Measurements from ENCODE around the gene CENPU.

CENPU gene

DNA sequence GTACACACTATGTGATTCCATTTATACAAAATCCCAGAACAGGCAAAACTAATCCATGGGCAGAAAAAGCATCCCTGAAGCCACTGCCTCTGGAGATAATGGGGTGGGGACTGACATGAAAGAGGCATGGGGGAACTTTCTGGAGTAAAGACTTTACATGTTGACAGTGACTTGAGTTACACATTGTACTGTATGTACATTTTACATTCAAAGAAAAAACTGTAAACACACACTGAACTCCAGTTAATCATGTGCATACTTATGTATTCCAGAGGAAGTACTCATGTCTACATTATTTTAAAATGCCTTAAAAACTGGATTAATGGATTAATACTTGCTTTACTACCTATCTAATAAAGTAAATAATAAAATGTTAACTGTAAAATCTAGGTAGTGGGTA lies 21.6 kb downstream of the CENPU start:
- DNase-seq (ENCODE audit: low spot score), result no peak

DNA sequence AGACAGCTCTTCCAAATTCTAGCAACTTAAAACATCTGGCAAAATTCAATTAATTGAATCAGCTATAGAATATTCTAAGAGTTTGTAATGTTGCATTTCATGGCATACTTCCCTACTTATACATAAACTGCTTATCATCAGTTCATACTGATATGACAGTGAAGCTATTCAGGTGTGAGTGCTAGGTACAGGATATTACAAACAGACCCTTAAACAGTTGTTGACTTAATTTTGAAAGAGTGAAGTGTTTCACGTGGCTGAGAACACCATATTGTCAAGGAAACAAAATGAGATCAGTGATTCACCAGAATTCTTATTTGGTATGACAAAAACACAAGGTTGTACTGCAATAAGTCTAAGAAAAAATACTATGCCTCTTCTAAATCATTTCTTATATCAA lies 27.4 kb downstream of the CENPU start:
- no peak for DNase-seq (ENCODE audit: low spot score)

DNA sequence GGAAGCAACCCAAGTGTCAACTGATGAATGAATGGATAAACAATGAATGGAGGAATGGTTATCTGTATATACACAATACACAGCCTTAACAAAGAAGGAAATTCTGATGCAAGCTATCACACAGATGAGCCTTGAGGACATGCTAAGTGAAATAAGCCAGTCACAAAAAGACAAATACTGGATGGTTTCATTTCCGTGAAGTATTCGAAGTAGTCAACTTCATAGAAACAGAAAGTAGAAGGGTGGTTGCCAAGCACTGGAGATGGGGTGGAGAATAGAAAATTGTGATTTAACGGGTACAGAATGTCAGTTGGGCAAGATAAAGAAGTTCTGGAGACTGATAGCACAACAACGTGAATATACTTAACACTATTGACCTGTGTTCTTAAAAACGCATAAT lies 28.2 kb downstream of the CENPU start:
- DNase-seq (ENCODE audit: low spot score), result no peak

DNA sequence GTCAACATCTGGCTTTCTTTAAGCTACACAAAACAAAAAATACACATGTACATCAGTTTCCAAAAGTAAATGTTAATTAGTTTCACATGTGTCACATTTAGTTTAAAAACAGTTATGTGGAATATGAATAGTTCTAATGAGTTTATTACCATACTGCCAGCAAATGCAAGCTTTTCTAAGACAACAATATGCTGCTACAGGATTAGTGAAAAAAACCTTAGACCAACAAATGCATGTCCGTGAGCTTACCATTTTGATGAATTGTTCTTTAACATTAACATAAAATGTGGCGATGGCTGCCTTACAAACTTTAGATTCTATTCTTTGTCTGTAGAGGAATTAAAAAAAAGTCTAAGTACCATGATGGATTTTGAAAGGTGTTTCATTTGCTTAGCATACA lies 31.8 kb downstream of the CENPU start:
- no peak for DNase-seq (ENCODE audit: low spot score)

DNA sequence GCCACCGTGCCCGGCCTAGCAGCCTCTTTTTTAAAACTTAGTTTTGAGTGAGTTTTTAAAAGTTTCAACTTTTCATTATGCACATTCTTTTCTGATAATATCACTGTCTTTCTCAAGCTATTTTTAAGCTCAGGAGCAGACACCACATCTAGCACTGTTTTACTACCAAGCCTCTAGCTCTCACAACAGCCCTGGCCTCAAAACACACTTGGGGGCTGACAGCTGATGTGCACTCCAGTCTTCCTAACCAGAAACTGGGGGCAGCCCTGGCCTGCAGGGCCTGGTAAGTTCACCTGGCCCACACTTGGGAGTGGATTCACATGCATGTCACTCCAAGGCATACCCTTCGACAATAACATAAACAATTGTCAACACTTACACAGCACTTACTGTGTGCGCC lies 34.0 kb downstream of the CENPU start:
- DNase-seq (ENCODE audit: low spot score), result peak; percentile 20

DNA sequence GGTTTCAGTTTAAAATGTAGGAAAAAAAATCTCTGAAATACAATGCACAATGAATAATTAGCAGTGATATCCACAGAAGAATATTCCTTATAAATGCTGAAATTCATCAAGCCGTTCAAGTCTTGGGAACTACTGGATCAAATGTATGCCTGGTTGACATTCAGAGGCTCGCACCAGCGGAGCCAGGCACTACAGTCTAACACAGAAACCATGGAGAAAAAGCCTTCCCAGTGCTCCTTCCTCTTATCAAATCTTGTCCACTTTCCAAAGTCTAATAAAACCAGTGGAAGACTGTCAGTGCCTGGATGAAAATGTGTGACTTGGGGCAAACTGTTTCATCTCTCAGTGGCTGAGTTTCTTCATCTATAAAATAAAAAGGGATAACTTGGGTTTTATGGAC lies 35.9 kb downstream of the CENPU start:
- DNase-seq (ENCODE audit: low spot score), result no peak

DNA sequence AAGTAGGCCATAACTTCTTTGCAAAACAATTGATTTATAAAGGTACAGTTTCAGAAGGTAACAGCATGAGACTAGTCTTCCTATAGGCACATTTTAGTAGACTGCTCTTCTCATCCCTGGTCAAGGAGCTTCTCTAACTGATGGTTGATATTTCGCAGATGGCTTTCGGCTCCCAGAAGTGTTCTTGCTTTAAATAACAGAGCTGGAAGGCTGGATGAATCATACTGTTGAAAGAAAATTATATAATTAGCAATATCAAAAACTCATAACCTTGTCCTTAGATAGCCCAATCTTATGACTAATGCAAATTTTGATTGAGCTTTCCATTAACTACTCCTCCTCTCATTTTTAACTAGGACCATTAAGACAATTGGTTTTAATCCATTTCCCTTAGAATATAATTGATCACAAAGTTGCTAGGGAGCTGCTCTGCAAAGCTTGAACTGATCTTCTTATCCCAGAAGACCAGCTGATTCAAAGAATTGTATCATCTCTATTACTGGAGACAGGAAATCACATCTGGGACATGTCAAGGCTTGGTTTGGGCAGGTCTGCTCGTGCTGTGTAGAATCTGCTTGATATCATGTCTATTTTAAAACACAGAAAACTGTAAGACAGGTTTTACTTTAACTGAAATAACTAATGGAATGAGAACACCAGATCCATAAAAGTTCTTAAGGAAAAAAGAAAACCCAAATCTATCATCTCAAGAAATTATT lies 38.6 kb downstream of the CENPU start:
- no peak for DNase-seq (ENCODE audit: low spot score)

DNA sequence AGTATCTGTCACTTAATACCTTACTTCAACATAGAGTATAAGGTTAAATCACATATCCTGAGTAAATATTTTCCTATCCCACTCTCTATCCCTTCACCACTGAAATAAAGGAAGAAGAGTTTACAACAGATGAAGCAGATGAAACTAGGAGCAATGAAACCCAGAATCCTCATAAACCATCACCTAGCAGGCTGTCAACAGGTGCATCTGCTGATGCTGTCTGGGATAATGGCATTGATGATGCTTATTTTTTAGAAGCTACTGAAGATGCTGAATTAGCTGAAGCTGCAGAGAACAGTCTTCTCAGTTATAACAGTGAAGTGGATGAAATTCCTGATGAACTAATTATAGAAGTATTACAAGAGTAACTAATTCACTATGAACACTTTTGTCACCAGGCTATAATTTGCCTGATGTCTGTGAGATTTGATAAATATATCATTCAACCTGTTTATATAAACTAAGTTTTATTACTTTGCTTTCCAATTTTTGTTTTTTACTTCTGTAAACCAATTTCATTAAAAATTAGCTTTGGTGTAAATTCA lies 39.4 kb downstream of the CENPU start:
- no peak for DNase-seq (ENCODE audit: low spot score)

DNA sequence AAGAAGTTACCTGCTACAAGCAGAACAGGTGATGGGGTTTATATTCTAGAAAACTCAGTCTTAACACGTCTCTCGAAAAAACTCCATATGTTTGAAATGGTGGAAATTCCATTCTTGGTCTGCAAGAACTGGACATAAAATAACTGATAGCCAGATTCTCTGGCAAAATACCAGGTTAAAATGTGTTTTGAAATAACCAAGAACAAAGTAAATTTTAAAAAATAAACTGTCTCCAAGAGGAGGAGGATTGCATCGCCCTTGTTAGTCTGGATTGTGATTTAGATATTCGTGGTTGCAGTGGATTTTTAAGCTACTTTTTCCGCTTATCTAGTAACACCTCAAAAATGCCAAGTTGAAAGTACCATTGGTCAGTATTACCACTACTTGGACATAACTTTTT lies 40.8 kb downstream of the CENPU start:
- no peak for DNase-seq (ENCODE audit: low spot score)

DNA sequence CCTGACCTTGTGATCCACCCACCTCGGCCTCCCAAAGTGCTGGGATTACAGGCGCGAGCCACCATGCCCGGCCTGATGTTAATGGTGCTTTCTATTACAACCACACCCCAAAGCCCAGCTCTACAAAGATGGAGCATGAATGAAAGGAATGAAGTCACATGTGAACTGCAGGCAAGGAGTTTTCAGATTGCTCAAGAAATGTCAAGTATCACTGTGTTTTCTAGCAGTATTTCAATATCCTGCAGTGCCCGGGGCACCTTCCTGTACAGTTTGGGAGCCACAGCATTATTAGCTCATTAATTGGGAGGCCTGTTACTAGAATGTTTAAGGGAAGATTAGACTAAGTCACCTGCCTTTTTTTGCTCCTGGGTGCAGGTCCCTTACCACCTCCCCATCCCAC lies 44.2 kb downstream of the CENPU start:
- DNase-seq (ENCODE audit: low spot score), result no peak

DNA sequence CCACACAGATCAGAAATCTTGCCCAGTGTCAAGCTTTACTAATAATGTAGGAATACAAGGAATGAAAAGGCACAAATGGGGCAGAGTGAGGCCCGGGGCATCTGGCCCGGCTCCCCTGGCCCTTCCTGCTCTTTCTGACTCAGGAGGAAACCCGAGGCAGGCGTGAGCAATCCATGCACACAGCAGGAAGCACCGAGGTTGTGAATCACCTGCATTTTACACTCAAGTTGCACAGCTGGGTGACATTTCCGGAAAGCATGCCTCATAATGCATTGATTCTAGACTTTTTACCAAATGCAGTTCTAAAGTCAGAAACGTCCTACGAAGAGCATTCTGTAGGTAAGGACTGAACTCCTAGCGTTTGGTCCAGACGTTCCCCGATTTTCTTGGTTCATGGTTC lies 45.4 kb downstream of the CENPU start:
- DNase-seq (ENCODE audit: low spot score), result peak; percentile 82

DNA sequence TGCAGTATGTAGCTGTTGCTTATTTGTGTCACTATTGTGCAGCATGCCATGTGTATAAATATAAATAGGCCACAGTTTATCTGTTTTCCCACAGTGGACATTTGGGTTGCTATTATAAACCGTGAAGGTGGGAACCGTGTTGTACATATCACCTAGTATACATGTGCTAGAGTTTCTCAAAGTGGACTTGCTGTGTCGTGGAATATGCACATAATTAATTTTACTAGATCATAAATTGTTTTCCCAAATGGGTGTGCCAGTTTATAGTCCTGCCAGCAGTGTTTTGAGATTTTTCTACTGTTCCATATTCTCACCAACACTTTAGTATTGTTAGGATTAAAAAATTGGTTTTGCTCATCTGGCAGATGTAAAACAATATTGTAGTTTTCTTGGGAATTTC lies 45.9 kb downstream of the CENPU start:
- DNase-seq (ENCODE audit: low spot score), result no peak

DNA sequence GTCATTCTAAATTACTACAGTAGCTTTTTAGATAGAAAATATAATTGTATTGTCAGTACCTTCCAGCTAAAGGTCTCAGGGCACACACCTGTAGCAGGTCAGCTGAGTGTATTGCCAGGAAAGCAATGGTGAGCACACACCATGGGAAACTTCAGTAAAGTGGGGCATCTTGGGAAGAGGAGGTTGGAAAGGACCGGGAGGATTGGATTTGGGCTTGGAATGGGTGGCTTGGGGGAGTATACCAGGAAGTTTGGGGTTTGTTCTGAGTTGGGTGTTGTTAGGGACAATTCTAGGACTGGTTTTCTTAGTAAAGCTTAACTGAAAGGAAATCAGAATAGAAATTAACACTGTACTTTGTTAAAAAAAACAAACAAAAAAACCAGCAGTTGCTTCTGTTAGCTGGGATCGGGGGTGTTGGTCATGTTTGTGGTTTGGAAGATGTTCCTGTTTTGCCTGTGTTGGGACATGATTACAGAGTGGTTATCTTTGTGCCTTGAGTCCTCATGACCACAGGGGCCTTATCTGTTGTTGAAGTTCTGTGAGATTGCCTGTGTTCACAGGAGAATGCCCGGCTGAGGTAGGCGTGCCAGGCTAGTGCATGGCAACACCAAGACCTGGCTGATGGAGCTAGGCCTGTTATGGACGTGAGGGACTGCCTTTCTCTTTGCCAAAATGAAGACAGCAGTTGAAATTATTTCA lies 49.3 kb downstream of the CENPU start:
- DNase-seq (ENCODE audit: low spot score), result peak; percentile 17

DNA sequence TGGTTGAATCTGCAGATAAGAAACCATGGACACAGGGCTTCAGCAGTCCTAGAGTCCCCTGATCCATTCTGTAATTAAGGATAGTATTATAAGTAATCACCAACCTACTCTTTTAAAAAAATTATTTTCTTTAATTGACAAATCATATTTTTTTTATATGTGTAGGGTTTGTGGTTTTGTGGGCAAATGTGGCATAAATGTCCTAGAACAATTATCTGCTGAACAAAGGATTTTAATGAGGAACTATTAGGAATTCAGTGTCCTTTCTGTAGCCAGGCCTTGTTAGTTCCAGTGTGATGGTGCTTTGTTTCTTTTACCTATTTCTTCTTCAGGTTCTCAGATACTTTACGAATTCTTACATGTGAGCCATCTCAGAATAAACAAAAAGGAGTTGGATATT lies 52.0 kb downstream of the CENPU start:
- DNase-seq (ENCODE audit: low spot score), result no peak

DNA sequence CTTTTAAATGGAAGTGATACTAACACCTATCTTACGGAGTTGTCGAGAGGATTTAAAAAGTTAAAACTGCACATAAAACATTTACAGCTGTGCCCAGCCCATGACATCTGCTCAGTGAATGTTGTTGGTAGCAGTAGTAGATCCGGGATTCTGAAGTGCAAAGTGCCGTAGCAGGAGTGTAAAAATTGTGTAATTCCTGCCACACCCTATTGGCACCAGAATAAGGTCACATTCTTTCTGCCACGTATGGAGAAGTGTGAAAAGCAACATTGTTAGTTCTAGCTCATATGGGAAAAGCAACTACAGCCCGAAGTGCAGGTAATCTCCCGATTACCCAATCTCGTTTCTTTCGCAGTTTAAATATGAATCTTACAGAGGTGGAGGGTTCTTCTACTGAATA lies 53.2 kb downstream of the CENPU start:
- no peak for DNase-seq (ENCODE audit: low spot score)

DNA sequence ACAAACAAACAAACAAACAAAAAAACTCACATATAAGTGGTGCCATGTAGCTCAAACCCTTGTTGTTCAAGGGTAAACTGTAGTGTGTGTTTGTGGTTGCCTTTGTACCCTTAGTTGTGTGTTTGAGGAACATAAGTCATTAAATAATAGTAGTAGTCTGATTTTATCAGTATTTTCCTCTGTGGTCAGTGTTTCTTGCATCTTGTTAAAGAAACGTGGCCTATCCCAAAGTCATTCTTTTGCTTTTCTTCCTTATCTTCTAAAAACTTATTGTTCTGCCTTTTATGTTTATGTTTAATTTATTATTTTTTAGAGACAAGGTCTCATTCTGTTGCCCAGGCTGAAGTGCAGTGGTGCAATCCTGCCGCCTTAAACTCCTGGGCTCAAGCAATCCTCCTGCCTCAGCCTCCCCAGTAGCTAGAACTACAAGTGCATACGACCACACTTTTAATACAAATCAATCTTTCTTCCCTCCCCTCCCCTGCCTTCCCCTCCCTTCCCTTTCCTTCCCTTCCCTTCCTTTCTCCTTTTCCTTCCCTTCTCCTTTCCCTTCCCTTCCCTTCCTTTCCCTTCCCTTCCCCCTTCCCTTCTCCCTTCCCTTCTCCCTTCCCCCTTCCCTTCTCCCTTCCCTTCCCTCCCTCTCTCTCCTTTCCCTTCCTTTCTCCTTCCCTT lies 57.9 kb downstream of the CENPU start:
- DNase-seq (ENCODE audit: low spot score), result no peak

DNA sequence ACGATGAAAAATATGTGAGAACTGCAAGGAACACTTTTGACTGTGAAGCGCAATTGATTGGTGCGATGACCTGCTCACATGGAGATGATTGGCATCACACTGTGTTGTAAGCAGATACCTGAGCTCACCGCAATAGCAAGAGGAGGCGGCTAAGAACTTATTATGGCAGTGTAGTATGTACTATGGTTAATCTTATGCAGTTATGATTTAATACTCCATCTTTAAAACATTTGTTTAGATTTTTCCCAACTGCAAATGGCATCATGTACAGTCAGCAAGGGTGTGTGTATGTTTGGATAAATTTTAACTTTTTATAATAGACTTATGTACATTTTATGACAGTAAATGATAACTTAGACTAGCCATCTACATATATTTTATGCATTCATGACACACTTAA lies 58.9 kb downstream of the CENPU start:
- DNase-seq (ENCODE audit: low spot score), result no peak

DNA sequence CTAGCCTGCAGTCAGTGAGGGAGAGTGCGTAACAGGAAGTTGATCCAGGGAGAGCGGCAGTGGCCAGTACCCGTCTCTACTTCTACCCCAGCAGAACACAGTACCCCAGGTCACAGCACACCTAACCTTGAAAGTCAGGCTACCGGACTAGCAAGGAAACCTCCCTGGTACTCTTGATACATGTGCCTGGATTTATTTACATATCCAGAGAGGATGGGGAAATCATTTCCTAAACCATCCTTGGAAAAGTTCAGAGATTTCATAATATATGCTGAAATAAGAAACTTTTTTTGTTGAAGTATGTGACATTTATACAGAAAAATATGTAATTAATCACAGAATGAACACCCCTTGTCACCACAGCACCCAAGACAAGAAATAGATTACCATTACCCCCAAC lies 59.9 kb downstream of the CENPU start:
- DNase-seq (ENCODE audit: low spot score), result no peak

DNA sequence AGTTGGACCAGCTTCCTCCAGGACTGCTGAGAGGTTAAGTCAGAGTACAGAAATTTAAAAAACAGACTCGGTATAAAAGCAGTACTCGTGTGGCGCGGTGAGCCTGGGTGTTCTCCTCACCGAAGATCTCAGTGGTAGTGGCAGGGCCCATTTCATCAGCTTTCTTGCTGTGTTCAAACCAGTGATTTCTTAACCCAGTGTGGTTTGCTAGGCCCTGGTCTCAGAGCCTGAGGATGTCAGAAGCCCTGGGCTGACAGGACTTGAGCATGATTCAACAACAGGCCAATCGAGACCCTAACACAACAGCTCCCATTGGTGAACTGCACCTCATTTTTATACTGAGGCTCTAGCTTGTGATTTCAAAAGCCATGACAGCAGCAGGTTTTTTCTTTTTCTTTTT lies 61.2 kb downstream of the CENPU start:
- DNase-seq (ENCODE audit: low spot score), result no peak

DNA sequence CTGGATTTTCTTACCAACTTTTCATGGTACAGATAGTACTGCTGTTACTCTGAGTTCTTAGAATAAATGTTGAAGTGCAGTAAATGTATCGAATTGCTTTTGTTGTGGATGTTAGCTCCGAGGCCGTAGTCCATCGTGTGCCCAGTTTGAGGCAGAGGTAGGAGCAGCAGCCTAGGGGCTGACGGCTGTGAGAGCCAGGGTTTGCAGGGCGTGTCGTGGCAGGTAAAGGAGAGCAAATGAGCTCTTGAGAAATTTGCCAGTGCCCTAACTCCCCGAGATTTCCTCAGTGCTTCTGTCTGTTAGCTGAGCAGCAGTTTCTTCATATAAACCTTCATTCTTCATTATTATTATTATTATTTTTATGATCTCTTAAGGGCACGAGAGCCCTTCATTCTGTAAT lies 62.8 kb downstream of the CENPU start:
- no peak for DNase-seq (ENCODE audit: low spot score)

DNA sequence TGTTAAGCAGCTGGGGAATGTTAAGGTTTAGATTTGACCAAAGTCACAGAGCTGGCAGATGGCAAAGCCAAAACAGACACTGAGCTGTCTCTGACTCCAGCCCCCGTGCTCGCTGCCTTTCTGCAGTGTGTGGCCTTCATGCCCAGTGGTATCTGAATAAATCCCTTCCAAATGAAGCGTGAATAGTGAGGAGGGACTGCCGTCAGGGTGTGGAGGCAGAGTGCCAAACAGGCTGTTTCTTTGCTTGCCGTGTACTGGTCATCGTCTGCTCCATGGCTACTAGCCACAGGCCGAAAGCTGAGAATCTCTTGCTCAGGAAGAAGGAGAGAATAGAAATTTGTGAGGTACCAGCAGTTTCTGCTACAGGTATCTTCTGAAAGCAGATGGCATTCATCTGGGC lies 64.6 kb downstream of the CENPU start:
- DNase-seq (ENCODE audit: low spot score), result no peak

DNA sequence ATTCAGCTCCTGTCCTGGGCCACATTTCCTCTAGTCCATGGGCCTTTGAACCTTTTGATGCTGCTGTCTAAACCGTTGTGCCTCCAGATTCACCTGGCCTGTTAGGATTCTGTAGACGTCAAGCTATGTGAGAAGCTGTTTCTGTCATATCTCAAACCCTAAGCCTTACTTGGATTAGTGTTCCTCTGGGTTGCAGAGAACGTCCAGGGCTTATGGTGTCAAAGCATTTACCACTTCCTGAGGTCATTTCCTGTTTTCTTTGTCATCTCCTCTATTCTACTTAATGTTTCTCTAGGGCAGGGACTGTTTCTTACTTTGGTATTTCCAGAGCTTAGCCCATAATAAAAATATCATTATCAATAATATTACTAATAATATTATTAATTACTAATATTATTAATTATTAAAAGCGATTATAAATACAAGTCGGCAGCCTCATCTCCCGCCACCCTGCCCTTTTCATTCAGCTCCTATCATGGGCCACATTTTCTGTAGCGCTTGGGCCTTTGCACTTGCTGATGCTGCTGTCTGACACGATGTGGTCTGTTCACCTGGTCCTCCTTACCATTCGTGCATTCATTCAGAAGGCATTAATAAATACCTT lies 65.3 kb downstream of the CENPU start:
- no peak for DNase-seq (ENCODE audit: low spot score)

DNA sequence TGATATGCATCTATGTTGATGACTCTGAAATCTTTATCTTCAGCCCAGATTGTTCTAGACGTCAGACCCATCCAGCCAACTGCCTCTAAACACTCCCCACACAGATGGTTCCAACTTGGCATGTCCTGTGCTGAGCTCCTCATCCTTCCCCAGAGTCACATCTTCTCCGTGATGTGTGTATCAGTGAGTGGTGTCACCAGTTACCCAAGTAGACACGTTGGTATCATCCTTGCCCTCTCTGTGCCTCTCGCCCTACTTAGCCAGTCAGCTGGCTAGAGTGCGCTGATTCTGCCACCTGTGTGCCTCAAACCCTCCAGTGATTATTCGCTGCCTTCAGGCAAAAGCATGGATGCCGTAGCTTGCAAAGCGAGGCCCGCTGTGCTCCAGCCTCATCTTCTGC lies 65.8 kb downstream of the CENPU start:
- no peak for DNase-seq (ENCODE audit: low spot score)
